Measurements from ENCODE around the gene PTTG1IP.
A peak's percentile ranks its signal among the peaks of the same experiment; 100 is the strongest.

The PTTG1IP gene

GRCh38 chr21:44854664-44855446 is 18.6 kb downstream of the PTTG1IP start:
- TF ChIP-seq, protein P1, sequence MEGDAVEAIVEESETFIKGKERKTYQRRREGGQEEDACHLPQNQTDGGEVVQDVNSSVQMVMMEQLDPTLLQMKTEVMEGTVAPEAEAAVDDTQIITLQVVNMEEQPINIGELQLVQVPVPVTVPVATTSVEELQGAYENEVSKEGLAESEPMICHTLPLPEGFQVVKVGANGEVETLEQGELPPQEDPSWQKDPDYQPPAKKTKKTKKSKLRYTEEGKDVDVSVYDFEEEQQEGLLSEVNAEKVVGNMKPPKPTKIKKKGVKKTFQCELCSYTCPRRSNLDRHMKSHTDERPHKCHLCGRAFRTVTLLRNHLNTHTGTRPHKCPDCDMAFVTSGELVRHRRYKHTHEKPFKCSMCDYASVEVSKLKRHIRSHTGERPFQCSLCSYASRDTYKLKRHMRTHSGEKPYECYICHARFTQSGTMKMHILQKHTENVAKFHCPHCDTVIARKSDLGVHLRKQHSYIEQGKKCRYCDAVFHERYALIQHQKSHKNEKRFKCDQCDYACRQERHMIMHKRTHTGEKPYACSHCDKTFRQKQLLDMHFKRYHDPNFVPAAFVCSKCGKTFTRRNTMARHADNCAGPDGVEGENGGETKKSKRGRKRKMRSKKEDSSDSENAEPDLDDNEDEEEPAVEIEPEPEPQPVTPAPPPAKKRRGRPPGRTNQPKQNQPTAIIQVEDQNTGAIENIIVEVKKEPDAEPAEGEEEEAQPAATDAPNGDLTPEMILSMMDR (IDR thresholded peaks at IDR 0.05): no peak
- H3K36me3 Mint-ChIP-seq (ENCODE audit: low read depth): peaks cover 71% of the 10 kb centered on the region
- H3K4me1 Mint-ChIP-seq: no peaks in the 10 kb centered on the region
- H3K27me3 Mint-ChIP-seq (ENCODE audit: low read depth, poor library complexity): no peaks in the 10 kb centered on the region
- H3K27ac Mint-ChIP-seq: peak overlapping the region; percentile 78
- no peaks in the 10 kb centered on the region for H3K9me3 Mint-ChIP-seq
- no peak for DNase-seq
- no peak overlapping the region for H3K4me3 Mint-ChIP-seq

- no peak overlapping the region for H3K4me3 Mint-ChIP-seq
Observed at GRCh38 chr21:44854391-44854663, 19.2 kb downstream of the PTTG1IP start.

GRCh38 chr21:44853601-44854390 is 19.7 kb downstream of the PTTG1IP start:
- TF ChIP-seq, protein P1 (IDR thresholded peaks at IDR 0.05): no peak
- Mint-ChIP-seq H3K4me1 (no peaks in the 10 kb centered on the region), H3K27me3 (ENCODE audit: low read depth, poor library complexity) (no peaks in the 10 kb centered on the region), H3K27ac (peak overlapping the region; percentile 78), H3K36me3 (ENCODE audit: low read depth) (peaks cover 66% of the 10 kb centered on the region), H3K4me3 (no peak overlapping the region), H3K9me3 (no peaks in the 10 kb centered on the region)
- no peak for DNase-seq

More at GRCh38 chr21:44854391-44854663, 19.2 kb downstream of the PTTG1IP start:
- H3K36me3 Mint-ChIP-seq (ENCODE audit: low read depth): peaks cover 70% of the 10 kb centered on the region
- TF ChIP-seq, protein P1 (IDR thresholded peaks at IDR 0.05): no peak
- H3K4me1 Mint-ChIP-seq: no peaks in the 10 kb centered on the region
- DNase-seq: no peak
- peak overlapping the region; percentile 78 for H3K27ac Mint-ChIP-seq
- no peaks in the 10 kb centered on the region for H3K27me3 Mint-ChIP-seq (ENCODE audit: low read depth, poor library complexity)
- H3K9me3 Mint-ChIP-seq: no peaks in the 10 kb centered on the region

GRCh38 chr21:44850905-44851657 is 22.4 kb downstream of the PTTG1IP start:
- H3K36me3 Mint-ChIP-seq (ENCODE audit: low read depth): peaks cover 57% of the 10 kb centered on the region
- H3K27me3 Mint-ChIP-seq (ENCODE audit: low read depth, poor library complexity): no peaks in the 10 kb centered on the region
- H3K27ac Mint-ChIP-seq: peak overlapping the region; percentile 77
- H3K4me1 Mint-ChIP-seq: peaks cover 10% of the 10 kb centered on the region
- no peak for DNase-seq
- H3K4me3 Mint-ChIP-seq: no peak overlapping the region
- TF ChIP-seq, protein P1 (IDR thresholded peaks at IDR 0.05): no peak
- H3K9me3 Mint-ChIP-seq: no peaks in the 10 kb centered on the region

DNA sequence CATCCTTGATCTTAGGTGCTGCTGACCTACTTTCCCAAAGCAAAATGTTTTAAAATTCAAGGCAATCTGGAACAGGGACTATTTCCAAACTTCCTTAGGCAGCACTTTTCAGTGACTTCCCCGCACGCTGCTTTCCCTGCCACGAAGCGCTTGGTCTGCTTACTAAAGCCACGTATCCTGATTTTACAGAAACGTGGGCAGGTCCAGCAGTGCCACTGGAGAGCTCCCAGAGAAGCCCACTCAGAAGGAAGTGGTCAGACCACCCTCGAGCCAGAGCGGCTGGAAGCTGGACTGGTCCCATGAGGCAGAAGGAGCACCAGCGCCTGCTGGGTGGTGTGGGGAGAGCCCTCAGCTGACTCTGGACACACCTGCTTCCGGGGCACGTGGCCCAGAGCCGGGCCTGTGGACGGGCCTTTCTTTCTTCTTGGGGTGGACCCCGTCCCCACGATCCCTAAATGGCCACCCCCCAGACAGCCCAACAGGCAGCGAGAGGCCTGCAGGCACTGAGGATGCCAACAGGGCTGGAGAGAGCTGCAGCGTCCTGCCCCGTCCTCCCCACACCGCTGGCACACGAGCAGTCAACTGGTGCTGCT is 23.2 kb downstream of the PTTG1IP start:
- Mint-ChIP-seq H3K27ac (peak overlapping the region; percentile 25), H3K4me3 (no peak overlapping the region), H3K4me1 (peaks cover 12% of the 10 kb centered on the region), H3K9me3 (no peaks in the 10 kb centered on the region), H3K27me3 (ENCODE audit: low read depth, poor library complexity) (no peaks in the 10 kb centered on the region), H3K36me3 (ENCODE audit: low read depth) (peaks cover 54% of the 10 kb centered on the region)
- DNase-seq: no peak
- TF ChIP-seq, protein P1 (IDR thresholded peaks at IDR 0.05): no peak

Data from nephron progenitor cell (in vitro differentiated cells).